PC-9 (cell line): ENCODE results near the gene DNAJC18. TPM values are rescaled to one million over a fixed set of nuclear protein-coding genes. Genes with fewer than 3 reads are reported as not detected.

Experiments used
- BruUV-seq: library from RNA; stranded (reverse); fragments of 400-500 nt; replicated peaks from 2 replicates; lab custom pipeline; 2021; lab: Mats Ljungman, UMichigan
- CTCF ChIA-PET: fragments of 300-600 bp; sonication (Branson Sonifier 250); formaldehyde crosslinking; loops from one replicate; lab custom pipeline; 2022; ENCODE audit warnings: antibody characterized with exemption; lab: Charles Lee
- POLR2A ChIA-PET: fragments of 300-600 bp; sonication (Branson Sonifier 250); formaldehyde crosslinking; loops from one replicate; lab custom pipeline; 2022; ENCODE audit warnings: antibody characterized with exemption; ENCODE audit not compliant: unreplicated experiment; lab: Charles Lee
- DNase-seq, 2 experiments: peaks; one replicate each; pipeline versions ENCODE4 v3.0.0 to v3.0.0-alpha.2; 2015 to 2022; ENCODE audit warnings: mixed read lengths in 1 of 2
- H2AFZ ChIP-seq: fragments of 200-600 bp; sonication (generic); 2 replicates; pipeline ENCODE4 v1.8.1; 2017; ENCODE audit warnings: antibody characterized with exemption
- H3F3A ChIP-seq: fragments of 200-600 bp; sonication (generic); 2 replicates; pipeline ENCODE4 v1.8.1; 2017; ENCODE audit warnings: antibody characterized with exemption, mild to moderate bottlenecking, low read depth; ENCODE audit not compliant: insufficient read depth
- H3K27ac ChIP-seq: fragments of 200-600 bp; sonication (generic); 2 replicates; pipeline ENCODE4 v1.6.1; 2016; ENCODE audit warnings: mixed run types
- H3K27me3 ChIP-seq: fragments of 200-600 bp; sonication (generic); 2 replicates; pipeline ENCODE4 v1.6.1; 2016; ENCODE audit warnings: low read depth, mixed run types; ENCODE audit not compliant: insufficient read depth
- H3K36me3 ChIP-seq: fragments of 200-600 bp; sonication (generic); 2 replicates; pipeline ENCODE4 v1.6.1; 2016; ENCODE audit warnings: low read depth, mixed run types
- H3K4me1 ChIP-seq: fragments of 200-600 bp; sonication (generic); replicated peaks from 2 replicates; pipeline ENCODE4 v1.6.1; 2016; ENCODE audit warnings: mixed run types; ENCODE audit not compliant: insufficient read depth
- H3K4me2 ChIP-seq: fragments of 200-600 bp; sonication (generic); 2 replicates; pipeline ENCODE4 v1.6.1; 2017; ENCODE audit warnings: mixed run types
- H3K4me3 ChIP-seq: fragments of 200-600 bp; sonication (generic); 2 replicates; pipeline ENCODE4 v1.6.1; 2016; ENCODE audit warnings: mixed run types
- H3K79me2 ChIP-seq: fragments of 200-600 bp; sonication (generic); 2 replicates; pipeline ENCODE4 v1.6.1; 2017; ENCODE audit warnings: low read depth, mixed run types
- H3K9me2 ChIP-seq: fragments of 200-600 bp; sonication (generic); 2 replicates; pipeline ENCODE4 v1.8.1; 2017; ENCODE audit warnings: mild to moderate bottlenecking; ENCODE audit not compliant: insufficient read depth
- H3K9me3 ChIP-seq: fragments of 200-600 bp; sonication (generic); 2 replicates; pipeline ENCODE4 v1.8.1; 2016; ENCODE audit warnings: low read depth; ENCODE audit not compliant: insufficient read depth
- H4K20me1 ChIP-seq: fragments of 200-600 bp; sonication (generic); 2 replicates; pipeline ENCODE4 v1.8.1; 2017; ENCODE audit not compliant: insufficient read depth
- EZH2 ChIP-seq: fragments of 200-600 bp; sonication (generic); IDR thresholded peaks from 2 replicates; pipeline ENCODE4 v1.8.0; 2017; ENCODE audit warnings: antibody characterized with exemption, low read depth
- intact Hi-C: fragments of 100-400 bp; cut with micrococcal nuclease; formaldehyde crosslinking; loops from one replicate; pipeline ENCODE4 v1.10.0; 2022; ENCODE audit not compliant: unreplicated experiment
- total RNA-seq: library from RNA; stranded (reverse); gene quantifications from 2 replicates; pipeline ENCODE4 v1.2.3, GENCODE V29; 2021
- TF ChIP-seq, protein P1 (sequence below): fragments of 200-600 bp; sonication (generic); conservative IDR thresholded peaks from 2 replicates; pipeline ENCODE4 v1.6.1; 2017; ENCODE audit warnings: mixed run types, antibody characterized with exemption, mild to moderate bottlenecking, moderate library complexity

DNAJC18 gene
- total RNA-seq, 1 experiment from 2014 or later, result 8.9 TPM

DNA sequence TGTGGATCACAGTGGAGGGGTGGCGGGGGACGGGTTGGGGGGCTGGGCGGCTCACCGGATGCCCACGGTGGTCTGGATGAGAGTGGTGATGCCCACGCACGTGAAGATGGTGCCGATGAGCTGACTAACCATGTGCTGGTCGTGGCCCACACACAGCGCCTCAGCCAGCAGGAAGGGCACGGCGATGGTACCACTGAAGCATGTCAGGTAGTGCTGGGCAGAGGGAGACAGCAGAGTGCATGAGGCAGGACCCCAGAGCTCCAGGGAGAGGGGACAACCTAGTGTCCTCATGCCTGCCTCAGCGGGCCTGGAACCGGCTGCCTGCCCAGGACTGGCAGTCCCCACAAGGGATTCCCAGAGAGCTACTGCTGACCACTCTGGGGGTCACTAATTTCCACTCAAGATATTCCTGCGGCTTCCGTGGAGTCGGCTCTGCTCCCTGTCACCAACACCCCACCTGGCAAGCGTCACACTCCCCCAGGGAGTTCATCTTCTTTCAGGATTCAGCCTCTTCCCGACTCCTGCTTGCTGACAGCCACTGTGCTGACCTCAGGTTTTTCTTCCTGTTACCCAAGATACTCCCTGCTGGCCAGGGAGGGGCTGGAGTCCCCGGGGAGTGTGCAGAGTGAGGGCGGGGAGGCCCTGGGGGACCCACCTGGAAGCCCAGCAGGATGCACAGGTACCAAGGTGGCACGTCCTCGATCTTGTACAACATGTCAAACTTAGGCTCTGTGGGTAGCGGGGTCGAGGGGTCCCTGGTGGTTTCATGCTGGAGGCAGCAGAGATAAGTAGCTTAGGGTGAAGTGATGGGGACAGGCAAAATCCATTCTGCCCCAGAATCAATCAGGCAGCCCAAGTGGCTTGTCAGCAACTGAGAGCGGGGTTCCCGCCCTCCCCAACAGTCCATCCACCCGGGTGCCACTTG is 57.2 kb downstream of the DNAJC18 start:
- H4K20me1 ChIP-seq, result no peaks in the 10 kb centered on the region
- H3K27me3 ChIP-seq, result no peaks in the 10 kb centered on the region
- H3K9me2 ChIP-seq, result no peaks in the 10 kb centered on the region
- no peak overlapping the region for H2AFZ ChIP-seq
- ChIA-PET POLR2A (no interaction called here), CTCF (interaction anchor here (0.5 to 1.0 kb wide), 2 partner anchors 9 to 170 kb away, joined by 3 to 12 read pairs; no protein-coding TSS in a partner anchor)
- intact Hi-C loops, result no loop called here
- no peak for TF ChIP-seq EZH2
- TF ChIP-seq, protein P1, sequence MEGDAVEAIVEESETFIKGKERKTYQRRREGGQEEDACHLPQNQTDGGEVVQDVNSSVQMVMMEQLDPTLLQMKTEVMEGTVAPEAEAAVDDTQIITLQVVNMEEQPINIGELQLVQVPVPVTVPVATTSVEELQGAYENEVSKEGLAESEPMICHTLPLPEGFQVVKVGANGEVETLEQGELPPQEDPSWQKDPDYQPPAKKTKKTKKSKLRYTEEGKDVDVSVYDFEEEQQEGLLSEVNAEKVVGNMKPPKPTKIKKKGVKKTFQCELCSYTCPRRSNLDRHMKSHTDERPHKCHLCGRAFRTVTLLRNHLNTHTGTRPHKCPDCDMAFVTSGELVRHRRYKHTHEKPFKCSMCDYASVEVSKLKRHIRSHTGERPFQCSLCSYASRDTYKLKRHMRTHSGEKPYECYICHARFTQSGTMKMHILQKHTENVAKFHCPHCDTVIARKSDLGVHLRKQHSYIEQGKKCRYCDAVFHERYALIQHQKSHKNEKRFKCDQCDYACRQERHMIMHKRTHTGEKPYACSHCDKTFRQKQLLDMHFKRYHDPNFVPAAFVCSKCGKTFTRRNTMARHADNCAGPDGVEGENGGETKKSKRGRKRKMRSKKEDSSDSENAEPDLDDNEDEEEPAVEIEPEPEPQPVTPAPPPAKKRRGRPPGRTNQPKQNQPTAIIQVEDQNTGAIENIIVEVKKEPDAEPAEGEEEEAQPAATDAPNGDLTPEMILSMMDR, result no peak
- DNase-seq, result no peak
- no peak overlapping the region for H3K4me3 ChIP-seq
- H3K79me2 ChIP-seq, result no peaks in the 10 kb centered on the region
- H3K4me1 ChIP-seq, result peaks cover 49% of the 10 kb centered on the region
- H3K36me3 ChIP-seq, result no peaks in the 10 kb centered on the region
- peaks cover 29% of the 10 kb centered on the region for H3F3A ChIP-seq
- 0 out of 2 replicates have a peak overlapping the region, but pooled peaks have one; percentile 23 for H3K27ac ChIP-seq
- no peaks in the 10 kb centered on the region for H3K9me3 ChIP-seq
- peak overlapping the region; percentile 61 for H3K4me2 ChIP-seq
- no TSS peak for BruUV-seq

DNA sequence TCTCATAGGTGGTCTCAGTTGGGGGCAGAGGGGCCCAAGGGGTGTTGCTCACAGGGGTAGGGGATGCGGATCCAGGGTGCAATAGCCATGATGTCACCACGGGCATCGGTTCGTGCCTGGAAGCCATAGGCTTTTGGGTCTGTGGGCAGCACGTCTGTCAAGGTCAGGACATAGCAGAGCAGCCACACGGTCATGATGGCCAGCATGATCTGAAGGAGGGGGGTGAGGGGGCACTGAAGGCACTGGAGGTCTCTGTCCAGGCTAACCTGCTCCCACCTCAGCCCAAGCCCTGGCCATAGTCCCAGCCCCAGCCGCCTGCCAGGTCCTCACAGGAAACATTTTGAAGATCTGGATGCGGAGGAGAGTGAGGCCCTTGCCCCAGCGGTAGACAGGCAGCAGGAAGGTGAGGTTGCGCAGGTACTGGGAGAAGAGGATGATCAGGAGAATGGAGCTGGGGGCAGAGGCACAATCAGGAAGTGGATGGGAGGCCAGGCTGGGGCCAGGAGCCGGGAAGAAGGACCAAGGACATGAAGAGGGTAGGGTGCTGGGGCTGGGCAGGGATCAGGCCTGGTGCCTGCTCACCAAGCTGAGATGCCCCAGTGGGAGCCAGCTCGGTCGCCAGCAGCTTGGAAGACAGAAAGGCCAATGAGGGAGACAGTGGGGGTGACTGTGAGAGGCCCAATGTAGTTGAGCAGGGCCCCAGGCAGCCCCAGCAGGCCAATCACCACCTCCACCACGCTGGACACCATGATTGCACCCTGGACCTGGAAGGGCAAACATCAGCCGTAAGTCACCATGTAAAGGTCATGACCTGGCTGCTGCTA is 59.5 kb downstream of the DNAJC18 start:
- Histone ChIP-seq H3K79me2 (no peaks in the 10 kb centered on the region), H3K27me3 (no peaks in the 10 kb centered on the region), H3K27ac (no peak overlapping the region), H3K9me3 (no peaks in the 10 kb centered on the region), H3K4me3 (no peak overlapping the region), H3K4me1 (peaks cover 32% of the 10 kb centered on the region), H4K20me1 (no peaks in the 10 kb centered on the region), H3K4me2 (no peak overlapping the region), H3K9me2 (no peaks in the 10 kb centered on the region), H2AFZ (no peak overlapping the region), H3F3A (peaks cover 8% of the 10 kb centered on the region; the same call in 1 of the 2 replicates), H3K36me3 (no peaks in the 10 kb centered on the region)
- BruUV-seq, result no TSS peak
- CTCF ChIA-PET, result no interaction called here
- POLR2A ChIA-PET, result no interaction called here
- TF ChIP-seq EZH2, result no peak
- TF ChIP-seq, protein P1, result no peak
- DNase-seq, result no peak
- intact Hi-C loops, result no loop called here

DNA sequence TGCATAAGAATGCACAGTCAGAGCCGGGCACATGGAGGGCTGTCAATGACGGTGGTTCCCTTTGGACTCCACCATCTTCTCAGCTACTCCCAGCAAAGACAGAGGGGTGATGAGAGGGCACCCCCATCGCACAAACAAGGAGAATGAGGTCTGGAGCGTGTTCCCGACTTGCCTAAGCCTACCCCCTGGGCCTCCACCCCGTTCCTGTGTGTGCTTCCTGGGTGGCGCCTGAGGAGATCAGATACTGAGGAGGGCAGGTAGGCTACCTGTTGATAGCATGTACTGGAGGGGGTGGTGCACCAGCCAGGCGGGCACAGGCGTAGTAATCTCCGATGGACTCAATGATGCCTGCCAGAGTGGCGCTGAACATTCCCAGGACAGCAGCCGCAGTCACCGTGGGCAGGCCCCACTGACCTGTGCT is 60.4 kb downstream of the DNAJC18 start:
- BruUV-seq, result no TSS peak
- no peak for DNase-seq
- ChIA-PET CTCF (no interaction called here), POLR2A (no interaction called here)
- H3K79me2 ChIP-seq, result no peaks in the 10 kb centered on the region
- H3K4me2 ChIP-seq, result no peak overlapping the region
- intact Hi-C loops, result no loop called here
- H3K36me3 ChIP-seq, result no peaks in the 10 kb centered on the region
- H3F3A ChIP-seq, result peaks cover 16% of the 10 kb centered on the region; the same call in 1 of the 2 replicates
- no peak overlapping the region for H2AFZ ChIP-seq
- H4K20me1 ChIP-seq, result no peaks in the 10 kb centered on the region
- no peak for TF ChIP-seq EZH2
- TF ChIP-seq, protein P1, result no peak
- peaks cover 32% of the 10 kb centered on the region for H3K4me1 ChIP-seq
- no peaks in the 10 kb centered on the region for H3K9me3 ChIP-seq
- H3K9me2 ChIP-seq, result no peaks in the 10 kb centered on the region
- H3K4me3 ChIP-seq, result no peak overlapping the region
- H3K27me3 ChIP-seq, result no peaks in the 10 kb centered on the region
- no peak overlapping the region for H3K27ac ChIP-seq
